ENCODE results near the gene TMPRSS2.

TMPRSS2 gene

DNA sequence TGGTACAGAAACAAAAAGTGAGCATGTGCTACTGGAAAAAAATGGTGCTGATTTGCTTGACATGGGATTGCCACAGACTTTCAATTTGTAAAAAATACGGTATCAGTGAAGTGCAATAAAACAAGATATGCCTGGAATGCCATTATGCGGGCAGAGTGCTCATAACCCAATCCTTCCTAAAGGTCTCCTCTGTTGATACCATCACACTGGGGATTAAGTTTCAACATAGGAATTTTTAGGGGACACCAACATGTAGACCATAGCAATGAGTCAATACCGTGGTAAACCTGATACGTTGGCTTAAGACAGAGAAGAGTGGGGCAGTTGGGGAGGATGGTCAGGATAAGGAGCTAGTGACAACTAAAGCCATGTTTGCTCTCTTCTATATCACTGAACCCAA lies 61.4 kb downstream of the TMPRSS2 start:
- peak; percentile 33 for DNase-seq

DNA sequence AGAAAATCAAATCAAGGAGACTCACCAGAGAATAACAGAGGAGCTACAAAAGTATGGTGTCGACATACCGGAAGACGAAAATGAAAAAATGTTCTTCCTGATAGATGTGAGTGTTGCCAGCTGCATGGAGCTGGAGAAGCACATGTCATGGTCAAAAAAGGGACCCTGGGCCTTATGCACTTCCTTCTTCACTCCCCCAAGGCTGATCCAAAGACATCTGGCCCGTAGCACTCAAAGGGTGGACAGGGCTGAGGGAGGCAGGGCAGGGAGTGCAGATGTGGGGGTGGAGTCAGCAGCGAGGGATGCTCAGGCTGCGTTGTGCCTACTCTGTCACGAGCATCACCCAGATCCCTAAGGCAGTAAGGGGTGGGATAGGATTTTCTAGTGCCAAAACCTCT lies 62.5 kb downstream of the TMPRSS2 start:
- no peak for DNase-seq

DNA sequence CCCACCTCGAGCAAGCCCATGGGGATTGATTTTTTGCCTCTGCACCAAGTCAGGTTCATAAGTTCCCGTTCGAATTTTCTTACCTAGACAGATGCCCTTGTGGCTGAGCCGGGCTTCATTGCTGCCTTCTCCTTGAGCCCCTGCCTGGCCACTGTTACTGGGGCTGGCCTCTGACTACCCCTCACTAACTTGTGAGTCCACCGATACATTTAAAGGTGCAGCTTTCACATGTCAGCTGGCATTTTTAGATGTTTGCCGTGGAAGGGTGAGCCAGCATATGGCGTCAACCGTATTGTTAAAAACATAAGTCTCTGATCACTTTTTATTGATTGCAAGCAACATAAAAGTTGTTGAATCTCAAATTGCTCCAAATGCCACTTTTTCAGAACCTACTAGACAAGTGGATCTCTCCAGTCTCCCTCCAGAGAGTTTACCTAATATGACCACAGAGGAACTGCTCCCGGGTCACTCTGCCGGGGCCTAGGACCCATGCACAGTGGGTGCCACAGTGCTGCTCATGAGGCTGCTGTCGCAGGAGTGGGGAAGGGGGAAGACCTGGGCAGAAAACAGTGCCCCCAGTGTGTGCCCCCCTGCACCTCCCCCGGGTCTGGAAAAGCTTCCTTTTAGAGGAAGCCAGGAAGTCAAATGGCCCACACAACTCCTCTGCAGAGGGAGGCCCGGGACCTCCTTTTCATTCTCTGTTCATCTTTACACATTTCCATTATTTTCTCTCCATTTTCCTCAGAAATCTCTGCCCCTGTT lies 63.1 kb downstream of the TMPRSS2 start:
- DNase-seq = no peak

DNA sequence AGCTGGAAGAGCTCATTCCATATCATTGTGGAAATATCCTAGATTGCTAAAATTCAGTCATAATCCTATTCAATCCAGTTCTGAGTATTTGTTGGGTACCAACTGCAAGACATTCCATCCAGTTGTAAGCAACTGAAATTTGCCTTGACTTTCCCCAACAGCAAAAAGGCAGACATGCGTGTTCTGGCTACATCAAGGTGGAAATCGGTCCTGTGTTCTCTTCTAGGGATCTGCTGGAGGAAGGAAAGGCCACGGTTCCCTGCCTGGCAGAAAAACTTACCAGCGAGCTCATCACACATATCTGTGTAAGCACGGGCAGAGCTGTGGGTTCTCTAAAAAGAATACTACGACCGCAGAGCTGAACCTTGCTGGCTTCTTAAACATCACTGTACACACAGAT lies 64.4 kb downstream of the TMPRSS2 start:
- DNase-seq = no peak

DNA sequence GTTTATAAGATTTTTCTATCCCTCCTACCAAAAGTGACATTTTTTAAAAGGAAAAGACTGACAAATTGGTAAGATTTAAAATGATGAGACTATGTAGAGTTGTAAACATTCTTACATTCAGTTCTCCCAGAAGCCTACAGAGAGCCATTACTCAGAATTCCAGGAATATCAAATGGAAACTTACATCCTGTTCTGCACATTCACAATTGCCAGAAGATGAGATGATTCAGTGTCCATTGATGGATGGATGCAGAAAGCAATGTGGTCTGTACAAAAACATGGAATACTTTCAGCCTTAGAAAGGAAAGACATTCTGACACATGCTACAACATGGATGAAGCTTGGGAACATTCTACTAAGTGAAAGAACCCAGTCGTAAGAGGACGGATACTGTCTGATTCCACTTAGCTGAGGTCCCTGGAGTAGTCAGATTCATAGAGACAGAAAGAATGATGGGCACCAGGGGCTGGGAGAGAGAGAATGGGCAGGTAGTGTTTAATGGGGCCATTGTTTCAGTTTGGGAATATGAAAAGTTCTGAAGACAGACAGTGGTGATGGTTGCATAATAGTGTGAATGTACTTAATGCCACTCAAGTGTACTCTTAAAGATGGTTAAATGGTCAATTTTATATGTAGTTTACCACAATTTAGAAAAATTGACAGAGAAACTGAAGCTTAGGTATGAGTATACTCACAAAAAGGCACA lies 65.3 kb downstream of the TMPRSS2 start:
- DNase-seq = peak; percentile 80

DNA sequence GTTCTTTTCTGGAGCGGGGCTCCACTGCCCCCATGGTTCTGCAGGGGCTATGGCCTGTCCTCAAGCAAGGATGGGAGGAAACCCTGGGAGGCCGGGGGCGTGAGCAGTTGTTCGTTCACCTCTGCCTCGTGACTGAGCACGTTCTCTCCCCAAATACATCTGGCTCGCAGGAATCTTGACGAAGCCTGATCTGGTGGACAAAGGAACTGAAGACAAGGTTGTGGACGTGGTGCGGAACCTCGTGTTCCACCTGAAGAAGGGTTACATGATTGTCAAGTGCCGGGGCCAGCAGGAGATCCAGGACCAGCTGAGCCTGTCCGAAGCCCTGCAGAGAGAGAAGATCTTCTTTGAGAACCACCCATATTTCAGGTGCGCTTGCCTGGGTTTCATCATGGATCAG lies 66.4 kb downstream of the TMPRSS2 start:
- no peak for DNase-seq

DNA sequence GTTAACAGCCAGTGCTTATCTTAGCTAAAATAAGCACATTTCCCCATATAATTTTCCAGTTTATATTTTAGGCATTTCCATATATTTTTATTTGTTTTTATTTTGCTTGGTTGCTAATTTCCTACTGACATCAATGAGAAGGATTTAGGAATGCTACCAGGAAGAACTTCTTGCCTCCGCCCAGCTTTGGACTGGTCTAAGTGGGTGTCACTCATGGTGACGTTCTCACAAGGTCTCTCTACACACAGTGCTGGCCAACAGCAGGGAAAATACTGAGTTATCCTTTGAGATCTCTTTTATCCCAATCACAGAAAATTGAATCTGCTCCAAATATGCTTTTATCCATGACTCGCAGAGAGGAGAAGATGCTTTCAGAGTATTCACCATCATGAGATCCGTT lies 68.7 kb downstream of the TMPRSS2 start:
- peak; percentile 8 for DNase-seq

DNA sequence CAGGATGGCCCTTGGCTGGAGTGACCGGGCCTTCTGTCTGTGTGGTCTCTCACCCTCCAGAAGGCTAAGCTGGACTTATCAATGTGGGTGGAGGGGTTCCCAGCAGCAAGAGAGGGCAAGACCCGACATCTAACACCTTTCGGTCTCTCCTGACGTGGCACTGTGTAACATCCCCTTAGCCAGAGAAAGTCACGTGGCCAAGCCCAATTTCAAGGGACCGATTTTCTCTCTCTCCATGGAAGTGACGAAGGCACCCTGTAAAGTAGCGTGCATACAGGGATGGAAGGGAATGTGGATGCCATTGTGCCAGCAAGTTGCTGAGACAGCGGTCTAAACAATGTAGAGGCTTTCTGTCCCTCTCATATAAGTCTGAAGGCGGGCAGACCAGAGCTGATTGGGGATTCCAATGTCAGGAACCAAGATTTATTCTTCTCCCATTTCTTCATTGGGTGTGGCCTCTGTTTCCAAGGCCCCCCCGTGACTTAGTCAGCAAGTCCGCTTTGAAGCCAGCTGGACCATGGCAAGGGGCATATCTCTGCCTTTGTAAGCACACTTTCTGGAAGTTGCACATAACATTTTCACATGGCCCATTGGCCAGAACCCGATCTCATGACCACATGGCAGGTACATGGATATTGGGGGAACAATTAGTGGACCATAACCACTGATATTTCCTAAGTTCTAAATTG lies 69.4 kb downstream of the TMPRSS2 start:
- no peak for DNase-seq

DNA sequence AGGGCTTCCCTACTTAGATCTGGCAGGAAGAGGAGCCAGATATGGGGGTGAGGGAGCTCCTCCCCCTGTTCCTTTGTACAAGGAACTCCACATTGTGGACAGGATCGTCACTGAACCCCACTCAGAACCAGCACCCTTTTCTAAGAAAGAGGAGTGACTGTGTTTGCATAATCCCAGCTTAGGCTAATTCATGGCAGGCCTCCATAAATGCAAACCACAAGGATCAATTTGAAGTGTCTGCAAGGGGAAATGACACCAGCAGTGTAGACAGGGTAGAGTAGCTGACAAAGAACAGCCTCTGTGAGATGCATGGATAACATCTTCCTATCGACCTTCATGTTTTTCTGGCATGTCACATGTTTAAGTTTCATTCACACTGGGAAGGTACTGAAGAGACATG lies 70.2 kb downstream of the TMPRSS2 start:
- DNase-seq = no peak

DNA sequence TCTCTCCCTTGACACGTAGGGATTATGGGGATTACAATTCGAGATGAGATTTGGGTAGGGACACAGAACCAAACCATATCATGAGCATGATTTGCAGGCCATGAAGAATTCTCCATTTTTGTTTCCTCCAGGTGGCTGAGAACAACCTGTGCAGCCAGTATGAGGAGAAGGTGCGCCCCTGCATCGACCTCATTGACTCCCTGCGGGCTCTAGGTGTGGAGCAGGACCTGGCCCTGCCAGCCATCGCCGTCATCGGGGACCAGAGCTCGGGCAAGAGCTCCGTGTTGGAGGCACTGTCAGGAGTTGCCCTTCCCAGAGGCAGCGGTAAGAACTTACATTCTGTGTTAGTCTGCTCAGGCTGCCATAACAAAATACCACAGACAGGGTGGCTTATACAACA lies 72.3 kb downstream of the TMPRSS2 start:
- no peak for DNase-seq

DNA sequence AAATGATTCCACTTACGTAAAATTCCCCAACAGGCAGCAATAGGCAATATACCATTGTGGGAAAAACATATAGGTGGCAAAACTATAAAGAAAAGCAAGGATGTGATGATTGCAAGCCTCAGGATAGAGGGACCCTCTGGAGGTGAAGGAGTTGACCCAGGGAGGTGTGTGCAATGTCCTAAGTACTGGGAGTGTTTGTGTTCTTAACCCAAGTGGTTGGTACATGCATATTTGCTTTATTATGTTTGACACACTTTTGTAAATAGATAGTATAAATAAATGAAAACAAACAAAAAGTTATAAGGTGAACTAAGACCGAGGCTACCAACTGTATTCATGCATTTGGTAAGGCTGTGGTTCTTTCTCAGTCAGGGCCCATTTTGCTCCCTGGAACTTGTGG lies 74.4 kb downstream of the TMPRSS2 start:
- DNase-seq = no peak

DNA sequence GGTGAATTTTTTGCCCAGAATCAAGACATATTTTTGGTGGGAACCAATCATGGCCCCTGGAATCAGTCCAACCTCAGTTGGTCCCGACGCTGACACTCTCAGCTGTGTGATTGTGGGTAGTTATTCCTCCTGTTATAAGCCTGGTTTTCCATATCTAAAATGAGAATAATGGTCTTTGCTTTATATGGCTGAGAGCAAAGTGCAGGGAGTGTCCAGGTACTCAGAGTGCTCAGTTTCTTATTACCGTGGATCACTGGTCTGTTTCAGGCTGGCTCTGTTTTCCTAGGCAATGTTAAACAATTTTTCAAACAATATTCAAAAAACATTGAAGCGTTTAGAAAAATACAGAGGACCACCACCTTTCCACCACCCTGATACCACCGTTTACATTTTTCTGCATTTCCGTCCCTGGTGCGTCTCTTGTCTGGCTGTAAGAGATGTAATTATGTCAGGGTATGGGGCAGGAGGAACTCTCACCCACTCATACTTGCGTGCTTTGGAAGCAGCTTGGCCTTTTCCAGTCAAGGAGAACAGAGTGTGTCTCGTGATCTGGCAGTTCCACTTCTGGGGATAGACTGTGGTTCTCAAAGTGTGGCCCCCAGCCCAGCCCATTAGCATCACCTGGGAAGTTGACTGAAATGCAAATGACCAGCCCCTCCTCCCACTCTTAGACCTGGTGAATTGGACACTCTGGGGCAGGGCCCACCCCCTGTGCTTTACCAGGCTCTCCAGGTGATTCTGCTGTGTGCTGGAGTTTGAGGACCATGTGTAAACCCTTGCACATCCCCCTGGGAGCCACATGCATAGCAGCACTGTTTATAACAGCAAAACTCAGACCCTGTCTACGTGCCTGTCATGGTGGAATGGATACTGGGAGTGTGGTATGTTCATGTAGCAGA lies 75.1 kb downstream of the TMPRSS2 start:
- no peak for DNase-seq

DNA sequence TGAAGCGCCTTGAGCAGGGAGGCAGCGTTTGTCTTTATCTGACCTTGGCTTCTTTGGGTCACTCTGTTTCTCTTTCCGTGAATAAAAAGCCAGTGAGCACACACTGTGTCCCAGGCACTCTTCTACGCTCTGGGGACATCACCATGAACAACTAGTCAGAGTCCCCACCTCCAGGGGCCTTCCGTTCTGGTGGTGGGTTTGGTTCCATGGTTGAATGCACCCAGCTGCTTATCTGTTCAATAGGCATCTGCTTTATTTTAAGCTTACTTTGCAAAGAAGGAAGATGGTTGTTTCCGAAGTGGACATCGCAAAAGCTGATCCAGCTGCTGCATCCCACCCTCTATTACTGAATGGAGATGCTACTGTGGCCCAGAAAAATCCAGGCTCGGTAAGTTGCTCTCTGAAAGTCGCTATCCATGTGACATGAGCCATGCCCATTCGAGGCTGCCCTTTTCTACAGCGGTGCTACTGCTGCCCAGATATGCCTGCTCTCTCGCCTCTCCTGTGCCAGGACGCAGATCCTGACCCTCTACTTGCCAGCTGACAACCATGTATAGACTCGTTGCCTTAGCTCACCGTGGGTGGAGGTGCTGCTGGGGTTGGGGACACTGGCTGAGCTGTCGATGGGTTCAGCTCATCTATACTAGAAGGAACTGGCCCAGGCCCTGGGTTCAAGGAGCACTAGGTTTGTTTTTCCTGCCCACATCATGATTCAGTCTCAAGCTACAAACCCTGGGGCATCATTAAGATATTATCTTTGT lies 76.0 kb downstream of the TMPRSS2 start:
- DNase-seq = no peak

DNA sequence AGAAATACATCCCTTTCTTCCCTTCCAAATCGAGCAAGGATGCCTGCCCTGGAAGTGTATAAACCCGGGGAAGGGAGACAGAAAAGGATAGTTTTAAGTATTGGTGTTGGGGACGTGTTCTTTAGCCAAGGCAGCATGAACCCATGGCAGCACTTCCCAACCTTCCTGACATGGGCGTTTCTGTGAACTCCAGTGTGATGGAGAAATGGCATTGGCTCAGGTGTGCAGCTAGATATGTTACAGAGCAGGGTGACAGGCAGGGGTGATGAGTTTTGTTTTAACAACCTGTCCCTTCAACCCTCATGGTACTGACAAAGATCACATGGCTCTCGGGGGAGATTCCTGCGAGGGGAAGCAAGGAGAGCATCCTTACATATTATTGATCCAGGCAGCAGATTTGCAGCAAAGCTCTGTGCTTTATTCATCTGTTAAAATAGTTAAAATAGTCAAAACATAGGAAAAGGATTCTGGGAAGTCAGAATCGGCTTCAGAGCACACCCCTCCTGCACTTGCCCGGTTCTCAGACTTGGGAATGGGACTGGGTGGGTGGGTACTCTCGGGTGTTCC lies 78.0 kb downstream of the TMPRSS2 start:
- no peak for DNase-seq

DNA sequence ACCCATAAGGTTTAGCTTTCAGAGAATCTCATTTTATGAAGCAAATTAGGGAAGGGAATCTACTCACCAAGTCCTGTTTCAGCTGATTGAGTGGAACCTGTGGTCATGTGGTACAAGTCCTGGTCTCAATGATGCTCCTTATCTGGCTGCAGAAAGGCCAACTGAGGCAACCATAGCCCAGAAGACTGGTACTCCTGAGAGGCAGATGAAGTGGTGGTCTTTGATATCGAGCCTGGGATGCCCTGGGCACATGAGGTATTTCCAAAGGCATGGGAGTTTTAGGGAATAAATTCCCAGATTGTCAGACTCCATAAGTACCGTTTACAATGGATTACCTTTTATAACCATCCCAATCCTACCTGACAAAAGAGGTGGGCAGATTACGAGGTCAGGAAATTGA lies 78.7 kb downstream of the TMPRSS2 start:
- no peak for DNase-seq

DNA sequence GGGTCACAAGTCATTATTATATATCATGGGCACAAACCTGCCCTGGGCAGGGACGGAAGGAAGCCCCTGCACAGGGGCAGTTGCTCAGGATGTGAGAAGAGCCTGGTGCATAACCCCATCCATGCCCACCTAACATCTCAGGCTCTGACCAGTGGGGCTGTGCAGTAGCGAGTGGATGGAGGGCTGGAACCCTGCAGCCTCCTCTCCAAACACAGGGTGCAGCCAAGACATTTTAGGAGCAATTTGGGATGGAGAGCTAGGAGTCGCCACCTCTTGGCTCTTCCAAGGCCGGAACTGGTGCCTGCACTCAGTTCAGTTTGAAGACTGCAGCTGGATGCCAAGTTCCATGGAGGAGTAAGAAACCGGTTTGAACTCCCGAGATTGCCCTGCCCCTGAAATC lies 79.1 kb downstream of the TMPRSS2 start:
- DNase-seq = no peak

DNA sequence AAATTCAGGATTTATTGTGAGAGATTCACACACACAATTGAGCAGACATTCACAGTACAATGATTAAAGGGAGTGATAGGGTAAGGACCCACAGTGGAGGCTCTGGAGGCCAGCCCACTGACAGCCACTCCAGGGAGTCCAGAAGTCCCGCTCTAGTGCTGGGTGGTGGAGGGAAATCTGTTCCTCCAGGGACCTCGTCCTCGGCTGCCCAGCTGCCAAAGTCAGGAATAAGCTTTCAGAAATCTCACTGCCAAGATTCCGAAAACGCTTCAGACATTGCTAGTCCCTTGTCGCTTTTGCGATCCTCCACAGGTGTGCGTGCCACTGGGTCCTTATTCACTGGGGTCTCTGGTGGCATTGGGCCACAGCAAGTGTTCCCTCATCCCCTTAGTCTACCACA lies 79.6 kb downstream of the TMPRSS2 start:
- no peak for DNase-seq

DNA sequence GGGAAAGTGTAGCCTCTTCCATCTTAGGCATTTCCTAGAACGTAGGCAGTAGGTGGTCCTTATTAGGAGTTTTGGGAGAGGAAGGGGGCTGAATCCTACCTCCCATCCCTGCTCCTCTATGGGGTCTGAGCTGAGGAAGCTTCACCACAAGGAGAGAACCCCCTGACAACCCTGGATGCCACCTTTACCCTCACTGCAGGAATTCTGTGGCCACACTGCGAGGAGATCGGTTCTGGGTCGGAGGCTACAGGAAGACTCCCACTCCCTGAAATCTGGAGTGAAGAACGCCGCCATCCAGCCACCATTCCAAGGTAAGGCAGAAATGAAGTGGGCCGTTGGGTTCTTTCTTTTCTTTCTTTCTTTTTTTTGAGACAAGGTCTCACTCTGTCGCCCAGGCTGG lies 80.4 kb downstream of the TMPRSS2 start:
- no peak for DNase-seq

DNA sequence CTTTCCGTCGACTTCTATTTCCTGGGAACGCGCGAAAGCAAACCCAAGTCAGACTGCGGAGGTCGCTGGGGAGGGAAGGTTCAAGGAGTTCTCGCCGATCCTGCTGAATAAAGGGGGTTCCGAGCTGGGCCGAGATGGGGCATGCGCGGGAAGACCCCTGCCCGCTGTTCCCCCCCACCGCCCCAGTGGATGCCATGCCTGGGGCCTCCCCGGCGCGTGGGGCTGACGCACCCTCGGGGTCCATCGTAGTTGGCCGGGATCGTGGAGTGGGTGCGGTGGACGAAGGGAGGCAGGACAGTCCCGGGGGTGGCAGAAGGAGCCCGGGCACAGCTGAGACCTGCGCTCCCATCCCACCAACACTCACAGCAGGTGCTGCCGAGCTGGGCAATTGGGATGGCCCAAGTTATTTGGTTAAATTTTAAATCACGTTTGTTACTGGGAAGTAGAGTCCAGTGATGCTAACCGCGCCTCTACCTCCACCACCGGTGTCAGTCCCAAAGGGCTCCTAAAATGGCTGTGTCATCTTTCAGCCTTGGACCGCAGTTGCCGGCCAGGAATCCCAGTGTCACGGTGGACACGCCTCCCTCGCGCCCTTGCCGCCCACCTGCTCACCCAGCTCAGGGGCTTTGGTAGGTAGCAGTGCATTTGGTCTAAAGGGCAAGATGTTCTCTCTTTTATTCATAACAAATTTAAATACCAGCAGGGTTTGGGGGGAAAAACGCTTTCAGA lies 81.1 kb downstream of the TMPRSS2 start:
- no peak for DNase-seq

DNA sequence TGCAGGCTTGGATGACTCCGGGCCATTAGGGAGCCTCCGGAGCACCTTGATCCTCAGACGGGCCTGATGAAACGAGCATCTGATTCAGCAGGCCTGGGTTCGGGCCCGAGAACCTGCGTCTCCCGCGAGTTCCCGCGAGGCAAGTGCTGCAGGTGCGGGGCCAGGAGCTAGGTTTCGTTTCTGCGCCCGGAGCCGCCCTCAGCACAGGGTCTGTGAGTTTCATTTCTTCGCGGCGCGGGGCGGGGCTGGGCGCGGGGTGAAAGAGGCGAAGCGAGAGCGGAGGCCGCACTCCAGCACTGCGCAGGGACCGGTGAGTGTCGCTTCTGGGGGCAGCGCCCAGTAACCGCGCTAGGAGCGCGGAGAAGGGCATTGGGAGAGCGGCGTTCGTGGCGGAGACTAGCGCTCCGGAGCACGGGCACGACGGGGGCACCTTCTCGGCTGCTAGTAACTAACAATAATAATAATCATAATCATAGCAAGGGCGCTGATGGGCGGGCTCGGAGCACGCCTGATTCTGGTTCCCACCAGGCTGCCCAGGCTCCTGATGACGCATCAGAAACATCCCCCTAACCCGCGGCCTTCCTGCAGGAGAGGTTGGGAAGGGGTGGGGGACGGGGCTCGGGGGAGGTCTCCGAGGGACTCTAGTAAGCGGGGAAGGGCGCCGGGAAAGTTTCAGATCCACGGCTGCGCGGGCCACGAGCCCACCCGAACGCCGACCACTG lies 81.8 kb downstream of the TMPRSS2 start, which contains the start of gene MX1:
TSS of gene MX1 (plus strand) at position 286 of the 722 bp plus-strand sequence. CDS start 5,832 bp downstream, outside the sequence.
- peak; percentile 45 for DNase-seq
